Stimulated activated naive CD8-positive, alpha-beta T cell treated with anti-CD3 and anti-CD28 coated beads, Interleukin-15, Interleukin-2, amounts not matched to agents 100 U/mL and 50 U/mL, for 24 hours (primary cell): Measurements from ENCODE around the gene KCNMA1.

Source experiments
- ATAC-seq: fragments of 150-1000 bp; cut with Tn5 transposase; one replicate; pipeline ENCODE4 v1.10.0; 2021
- DNase-seq: peaks from one replicate; pipeline ENCODE4 v3.0.0; 2021

KCNMA1 gene

GRCh38 chr10:77037735-77038403 is 599.7 kb downstream of the KCNMA1 start:
- DNase-seq (no peak), ATAC-seq (no peak)

GRCh38 chr10:77036993-77037734 is 600.4 kb downstream of the KCNMA1 start:
- ATAC-seq (no peak), DNase-seq (no peak)

GRCh38 chr10:77036276-77036675 is 601.3 kb downstream of the KCNMA1 start:
- DNase-seq (no peak), ATAC-seq (no peak)

- DNase-seq (no peak), ATAC-seq (no peak)
These were observed 602.8 kb downstream of the KCNMA1 start for GRCh38 chr10:77034795-77035194.

GRCh38 chr10:77034240-77034639 is 603.4 kb downstream of the KCNMA1 start:
- no peak for ATAC-seq

GRCh38 chr10:77032188-77032570 is 605.4 kb downstream of the KCNMA1 start:
- ATAC-seq (no peak), DNase-seq (no peak)

More at GRCh38 chr10:77034240-77034639, 603.4 kb downstream of the KCNMA1 start:
- no peak for DNase-seq

GRCh38 chr10:77031531-77032187 is 605.9 kb downstream of the KCNMA1 start:
- ATAC-seq (no peak), DNase-seq (no peak)

- ATAC-seq (no peak), DNase-seq (no peak)
These were observed 606.6 kb downstream of the KCNMA1 start for GRCh38 chr10:77030974-77031373.

GRCh38 chr10:77029777-77030717 is 607.6 kb downstream of the KCNMA1 start:
- ATAC-seq, result no peak

GRCh38 chr10:77028042-77028441 is 609.6 kb downstream of the KCNMA1 start:
- no peak for ATAC-seq
- no peak for DNase-seq

More at GRCh38 chr10:77029777-77030717, 607.6 kb downstream of the KCNMA1 start:
- no peak for DNase-seq

- ATAC-seq (no peak), DNase-seq (no peak)
These were observed 610.0 kb downstream of the KCNMA1 start for GRCh38 chr10:77027576-77027975.

- no peak for DNase-seq
- ATAC-seq, result no peak
These were observed 610.5 kb downstream of the KCNMA1 start for GRCh38 chr10:77027141-77027540.

- ATAC-seq, result no peak
These were observed 611.5 kb downstream of the KCNMA1 start for GRCh38 chr10:77026148-77026547.

GRCh38 chr10:77024461-77024860 is 613.1 kb downstream of the KCNMA1 start:
- no peak for DNase-seq
- no peak for ATAC-seq

More at GRCh38 chr10:77026148-77026547, 611.5 kb downstream of the KCNMA1 start:
- DNase-seq, result no peak

- DNase-seq (no peak), ATAC-seq (no peak)
These were observed 614.2 kb downstream of the KCNMA1 start for GRCh38 chr10:77023396-77023795.

- ATAC-seq (no peak), DNase-seq (no peak)
These were observed 614.9 kb downstream of the KCNMA1 start for GRCh38 chr10:77022671-77023070.

GRCh38 chr10:77021966-77022490 is 615.6 kb downstream of the KCNMA1 start:
- no peak for ATAC-seq
- DNase-seq, result no peak

- DNase-seq, result no peak
- ATAC-seq, result no peak
These were observed 617.1 kb downstream of the KCNMA1 start for GRCh38 chr10:77020426-77021040.

GRCh38 chr10:77016855-77017254 is 620.8 kb downstream of the KCNMA1 start:
- ATAC-seq, result no peak
- no peak for DNase-seq

- ATAC-seq, result no peak
These were observed 621.3 kb downstream of the KCNMA1 start for GRCh38 chr10:77016278-77016815.

GRCh38 chr10:77015360-77015759 is 622.2 kb downstream of the KCNMA1 start:
- DNase-seq (no peak), ATAC-seq (no peak)

More at GRCh38 chr10:77016278-77016815, 621.3 kb downstream of the KCNMA1 start:
- no peak for DNase-seq
